GM03348 (cell line): Measurements from ENCODE around the gene CHRM5.
"Not testable (repeated sequence)": the region's sequence is repeated elsewhere in the genome, so short reads cannot be mapped to it uniquely, and the experiment has no call there.

Experiments used
- DNase-seq: peaks from one replicate; pipeline ENCODE4 v3.0.0; 2012; ENCODE audit warnings: low spot score

Gene CHRM5

GRCh38 chr15:34038871-34039789 is 70.8 kb downstream of the CHRM5 start, which contains the start of gene AVEN:
TSS of gene AVEN (minus strand) at chr15:34039204. CDS start at chr15:34039046, 158 bp downstream.
- DNase-seq = peak; percentile 82

- no peak for DNase-seq
Measured at GRCh38 chr15:34039790-34040113, 71.5 kb downstream of the CHRM5 start.

DNA sequence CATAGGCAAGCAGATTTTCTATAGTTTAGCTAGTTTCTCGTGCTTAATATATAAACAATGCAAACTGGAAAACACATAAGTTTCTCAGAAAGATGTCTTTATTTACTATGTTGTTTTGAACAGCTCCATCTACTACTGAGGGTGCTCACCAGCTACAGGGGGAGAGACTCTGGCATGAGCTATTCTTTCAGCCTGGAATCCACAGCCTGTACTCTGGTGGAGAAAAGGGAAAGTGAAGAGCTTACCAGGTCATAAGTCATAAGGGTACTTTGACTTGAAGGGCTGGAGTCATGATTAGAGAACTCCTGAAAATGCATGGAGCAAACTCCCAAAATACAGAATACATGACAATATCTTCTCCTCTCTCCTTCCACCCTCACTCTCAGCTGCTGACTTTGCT is 75.1 kb downstream of the CHRM5 start:
- no peak for DNase-seq

- no peak for DNase-seq
Measured at GRCh38 chr15:34043813-34044212, 75.5 kb downstream of the CHRM5 start.

GRCh38 chr15:34046471-34047145 is 78.3 kb downstream of the CHRM5 start:
- no peak for DNase-seq

DNA sequence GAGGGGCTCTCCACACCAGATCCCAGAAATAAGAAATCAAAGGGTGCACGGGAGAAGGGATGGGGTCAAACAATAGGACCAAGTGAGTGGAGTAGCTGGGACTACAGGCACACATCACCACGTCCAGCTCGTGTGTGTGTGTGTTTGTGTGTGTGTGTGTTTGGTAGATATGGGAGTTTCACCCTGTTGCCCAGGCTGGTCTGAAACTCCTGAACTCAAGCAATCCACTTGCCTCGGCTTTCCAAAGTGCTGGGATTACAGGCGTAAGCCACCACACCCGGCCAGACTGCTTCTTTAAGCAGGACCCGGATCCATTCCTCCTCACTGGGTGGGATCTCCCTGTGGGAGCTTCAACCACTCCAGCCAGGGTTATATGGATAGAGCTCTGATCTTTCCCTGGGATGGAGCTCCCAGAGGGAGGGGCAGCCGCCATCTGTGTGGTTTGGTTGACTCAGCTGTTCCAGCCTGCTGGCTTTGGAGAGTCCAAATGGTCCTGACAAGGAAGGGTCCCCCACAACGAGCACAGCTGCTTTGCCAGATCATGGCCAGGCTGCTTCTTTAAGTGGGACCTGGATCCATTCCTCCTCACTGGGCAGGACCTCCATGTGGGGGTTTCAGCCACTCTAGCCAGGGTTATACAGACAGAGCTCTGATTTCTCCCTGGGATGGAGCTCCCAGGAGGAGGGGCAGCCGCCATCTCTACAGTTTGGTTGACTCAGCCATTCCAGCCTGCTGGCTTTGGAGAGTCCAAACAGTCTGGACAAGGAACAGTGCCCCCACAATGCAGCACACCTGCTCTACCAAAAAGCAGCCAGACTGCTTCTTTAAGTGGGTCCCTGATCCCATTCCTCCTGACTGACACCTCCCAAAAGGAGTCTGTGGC is 79.8 kb downstream of the CHRM5 start:
- DNase-seq = no peak

GRCh38 chr15:34049112-34049511 is 80.8 kb downstream of the CHRM5 start:
- DNase-seq = peak; percentile 26

DNA sequence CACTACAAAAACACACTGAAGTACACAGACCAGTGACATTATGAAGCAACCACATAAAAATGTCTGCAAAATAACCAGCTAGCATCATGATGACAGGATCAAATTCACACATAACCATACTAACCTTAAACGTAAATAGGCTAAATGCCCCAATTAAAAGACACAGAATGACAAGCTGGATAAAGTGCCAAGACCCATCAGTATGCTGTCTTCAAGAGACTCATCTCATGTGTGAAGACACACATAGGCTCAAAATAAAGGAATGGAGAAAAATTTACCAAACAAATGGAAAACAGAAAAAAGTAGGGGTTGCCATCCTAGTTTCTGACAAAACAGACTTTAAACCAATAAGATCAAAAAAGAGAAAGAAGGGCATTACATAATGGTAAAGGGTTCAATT is 82.1 kb downstream of the CHRM5 start:
- not testable (repeated sequence) for DNase-seq

DNA sequence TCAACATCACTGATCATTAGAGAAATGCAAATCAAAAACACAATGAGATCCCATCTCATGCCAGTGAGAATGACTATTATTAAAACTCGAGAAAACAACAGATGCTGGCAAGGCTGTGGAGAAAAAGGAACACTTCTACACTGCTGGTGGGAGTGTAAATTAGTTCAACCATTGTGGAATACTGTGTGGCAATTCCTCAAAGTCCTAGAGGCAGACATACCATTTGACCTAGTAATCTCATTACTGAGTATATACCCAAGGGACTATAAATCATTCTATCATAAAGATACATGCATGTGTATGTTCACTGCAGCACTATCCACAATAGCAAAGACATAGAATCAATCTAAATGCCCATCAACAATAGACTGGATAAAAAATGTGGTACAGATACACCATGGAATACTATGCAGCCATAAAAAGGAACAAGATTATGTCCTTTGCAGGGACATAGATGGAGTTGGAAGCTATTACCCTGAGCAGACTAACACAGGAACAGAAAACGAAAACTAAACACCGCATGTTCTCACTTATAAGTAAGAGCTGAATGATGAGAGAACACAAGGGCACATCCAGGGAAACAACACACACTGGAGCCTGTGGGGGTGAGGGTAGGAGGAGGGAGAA is 85.9 kb downstream of the CHRM5 start:
- DNase-seq = no peak

- DNase-seq = peak; percentile 81
Measured at GRCh38 chr15:34055868-34056595, 87.7 kb downstream of the CHRM5 start.

DNA sequence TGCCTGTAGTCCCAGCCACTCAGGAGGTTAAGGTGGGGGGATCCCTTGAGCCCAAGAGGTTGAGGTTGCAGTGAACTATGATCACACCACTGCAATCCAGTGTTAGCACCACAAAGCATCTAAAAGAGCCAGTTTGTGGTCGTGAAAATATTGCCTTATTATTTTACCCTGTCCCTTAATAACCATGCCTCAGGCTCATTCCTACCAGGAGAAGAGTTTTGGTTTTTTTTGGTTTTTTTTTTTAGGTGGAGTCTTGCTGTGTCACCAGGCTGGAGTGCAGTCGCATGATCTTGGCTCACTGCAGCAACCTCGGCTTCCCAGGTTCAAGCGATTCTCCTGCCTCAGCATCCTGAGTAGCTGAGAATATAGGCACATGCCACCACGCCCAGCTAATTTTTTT is 88.6 kb downstream of the CHRM5 start:
- DNase-seq = no peak

GRCh38 chr15:34059476-34059875 is 91.2 kb downstream of the CHRM5 start:
- no peak for DNase-seq

- no peak for DNase-seq
Measured at GRCh38 chr15:34059946-34060345, 91.6 kb downstream of the CHRM5 start.

- no peak for DNase-seq
Measured at GRCh38 chr15:34064438-34064837, 96.1 kb downstream of the CHRM5 start.

GRCh38 chr15:34065261-34065660 is 97.0 kb downstream of the CHRM5 start:
- no peak for DNase-seq

DNA sequence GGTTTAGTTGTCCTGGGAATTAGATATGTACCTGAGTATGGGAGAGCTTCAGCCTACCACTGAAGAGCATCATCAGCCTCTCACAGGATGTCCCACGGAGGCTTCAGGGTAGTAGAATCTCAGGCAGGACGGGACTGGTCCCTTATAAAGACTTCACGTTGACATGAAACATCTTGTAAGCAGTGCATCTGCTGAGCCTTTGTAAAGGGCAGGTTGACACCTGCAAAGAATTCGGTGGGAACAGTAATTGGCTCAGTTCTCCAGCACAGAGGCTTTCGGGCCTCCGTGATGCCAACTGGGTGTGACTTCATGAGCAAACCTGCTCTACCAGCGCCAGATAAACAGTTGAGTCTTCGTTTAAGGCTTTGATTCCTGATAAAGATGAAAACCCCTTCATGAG is 97.6 kb downstream of the CHRM5 start:
- no peak for DNase-seq

DNA sequence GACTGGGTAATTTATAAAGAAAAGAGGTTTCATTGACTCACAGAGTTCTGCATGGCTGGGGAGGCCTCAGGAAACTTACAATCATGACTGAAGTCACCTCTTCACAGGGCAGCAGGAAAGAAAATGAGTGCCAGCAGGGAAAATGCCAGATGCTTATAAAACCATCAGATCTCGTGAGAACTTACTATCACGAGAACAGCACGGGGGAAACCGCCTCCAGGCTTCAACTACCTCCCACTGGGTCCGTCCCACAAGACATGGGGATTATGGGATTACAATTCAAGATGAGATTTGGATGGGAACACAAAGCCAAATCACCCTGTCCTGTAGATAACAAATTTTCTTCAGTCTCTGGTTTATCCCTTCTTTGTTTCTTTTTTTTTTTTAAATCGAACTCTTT is 101.7 kb downstream of the CHRM5 start:
- no peak for DNase-seq

GRCh38 chr15:34076785-34077184 is 108.5 kb downstream of the CHRM5 start:
- DNase-seq = no peak

DNA sequence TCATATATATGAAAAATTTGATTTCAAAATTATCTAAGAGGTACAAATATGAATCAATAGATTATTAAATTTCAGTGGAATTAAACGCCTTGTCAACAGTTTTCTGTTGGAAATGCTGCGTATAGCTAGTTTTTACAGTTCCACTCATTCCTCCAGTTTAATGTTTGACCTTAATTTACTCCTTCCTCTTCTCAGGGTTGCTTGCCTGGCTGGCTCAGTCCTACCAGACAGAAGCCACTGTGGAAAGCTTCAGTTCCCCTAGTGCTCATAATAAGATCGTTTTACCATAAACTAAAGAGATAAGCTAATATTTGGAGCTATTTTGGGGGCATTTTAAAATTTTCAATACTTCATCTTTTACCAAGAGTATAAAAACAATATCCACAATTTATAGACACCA is 110.6 kb downstream of the CHRM5 start:
- DNase-seq = no peak

GRCh38 chr15:34079904-34080303 is 111.6 kb downstream of the CHRM5 start:
- no peak for DNase-seq

DNA sequence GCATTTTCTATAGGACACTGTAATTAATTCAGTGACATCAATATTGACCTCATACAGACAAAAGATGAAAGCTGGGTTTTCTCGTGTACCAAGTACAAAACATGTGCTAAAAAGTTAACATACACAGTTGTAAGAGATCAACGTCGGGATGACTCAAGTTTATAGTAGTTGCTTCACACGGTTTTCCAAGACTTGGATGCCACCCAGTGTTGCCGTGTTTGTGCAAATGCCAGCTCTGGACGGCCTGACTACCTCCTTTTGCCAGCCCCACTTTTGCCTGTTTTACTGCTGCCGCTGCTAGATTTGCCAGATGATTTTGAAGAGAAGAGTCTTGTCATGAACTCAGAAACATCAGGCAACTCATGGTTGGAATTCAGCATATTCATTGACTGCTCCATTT is 115.8 kb downstream of the CHRM5 start:
- DNase-seq = peak; percentile 27
